ENCODE data around the gene YIPF2. TPM values are rescaled to one million over a fixed set of nuclear protein-coding genes. Genes with fewer than 3 reads are reported as not detected.

The YIPF2 gene
- total RNA-seq (10 to 100 TPM; 31.0 to 32.0 TPM), polyA plus RNA-seq (10 to 100 TPM; 12.0 to 18.2 (median 15.4) TPM), total RNA-seq (11.3 to 40.5 (median 29.5) reads per million in 6 experiments)

GRCh38 chr19:10928563-10929401 is at the start of gene YIPF2, which contains the start of gene TIMM29:
Gene YIPF2, minus strand, starts transcription at chr19:10928639. Its CDS starts 229 bp downstream, at chr19:10928410.
Gene TIMM29, plus strand, starts transcription at chr19:10928811. Its CDS starts 12 bp downstream, at chr19:10928823.
- H3K27me3 Mint-ChIP-seq = no peaks in the 10 kb centered on the region
- DNase-seq (peak; percentile 85 to 97 (median 92)), ATAC-seq (peak; percentile 88 to 92)
- H3K36me3 Mint-ChIP-seq = peaks cover 0 to 36% (median 2%) of the 10 kb centered on the region in 3 donors
- peak within 1 kb of the TSS; percentile 89 to 97 (median 92) for H3K4me3 Mint-ChIP-seq
- H3K4me1 Mint-ChIP-seq = peaks cover 16 to 40% (median 28%) of the 10 kb centered on the region in 4 donors
- no peaks in the 10 kb centered on the region for H3K9me3 Mint-ChIP-seq
- H3K27ac Mint-ChIP-seq = peak within 1 kb of the TSS; percentile 83 to 95 (median 92)
- POLR2A ChIA-PET = interaction anchor here (1.3 to 1.5 kb wide), 2 partner anchors 13 to 32 kb away, joined by 4 read pairs; partner anchors contain the start of gene SMARCA4

GRCh38 chr19:10977742-10978092 is 49.3 kb upstream of the YIPF2 start:
- H3K4me3 Mint-ChIP-seq = peak overlapping the region in 2 of 10 donors; percentile 41 to 62
- POLR2A ChIA-PET = no interaction called here
- no peaks in the 10 kb centered on the region for H3K9me3 Mint-ChIP-seq
- no peak for DNase-seq
- H3K27me3 Mint-ChIP-seq = no peaks in the 10 kb centered on the region
- H3K36me3 Mint-ChIP-seq = peaks cover 0 to 9% (median 0%) of the 10 kb centered on the region in 3 donors
- H3K4me1 Mint-ChIP-seq = peaks cover 21 to 59% (median 39%) of the 10 kb centered on the region in 4 donors
- no peak for ATAC-seq
- peak overlapping the region in 2 of 10 donors; percentile 9 to 76 for H3K27ac Mint-ChIP-seq

- H3K27ac Mint-ChIP-seq = peak overlapping the region in 4 of 10 donors; percentile 46 to 86 (median 68)
- H3K27me3 Mint-ChIP-seq = no peaks in the 10 kb centered on the region
- peaks cover 21 to 61% (median 41%) of the 10 kb centered on the region in 4 donors for H3K4me1 Mint-ChIP-seq
- peaks cover 0 to 7% (median 0%) of the 10 kb centered on the region in 3 donors for H3K36me3 Mint-ChIP-seq
- DNase-seq (no peak), ATAC-seq (no peak)
- H3K9me3 Mint-ChIP-seq = no peaks in the 10 kb centered on the region
- POLR2A ChIA-PET = interaction anchor here (0.6 kb wide), 1 partner anchor 717 kb away, joined by 5 read pairs; no protein-coding TSS in a partner anchor
- H3K4me3 Mint-ChIP-seq = peak overlapping the region in 2 of 10 donors; percentile 36 to 51
Observed at GRCh38 chr19:10976131-10976892, 47.9 kb upstream of the YIPF2 start.

- no peak for ATAC-seq
Observed at GRCh38 chr19:10975374-10976130, 47.1 kb upstream of the YIPF2 start.

GRCh38 chr19:10971107-10971726 is 42.8 kb upstream of the YIPF2 start:
- POLR2A ChIA-PET = no interaction called here
- DNase-seq = no peak
- Mint-ChIP-seq H3K4me3 (no peak overlapping the region), H3K36me3 (peaks cover 0 to 7% (median 0%) of the 10 kb centered on the region in 3 donors), H3K27me3 (no peaks in the 10 kb centered on the region), H3K9me3 (no peaks in the 10 kb centered on the region), H3K4me1 (peaks cover 27 to 67% (median 57%) of the 10 kb centered on the region in 4 donors), H3K27ac (peak overlapping the region in 1 of 10 donors; percentile 49)
- no peak for ATAC-seq

More at GRCh38 chr19:10975374-10976130, 47.1 kb upstream of the YIPF2 start:
- H3K27me3 Mint-ChIP-seq = no peaks in the 10 kb centered on the region
- H3K9me3 Mint-ChIP-seq = no peaks in the 10 kb centered on the region
- peaks cover 0 to 7% (median 0%) of the 10 kb centered on the region in 3 donors for H3K36me3 Mint-ChIP-seq
- no peak for DNase-seq
- peak overlapping the region in 4 of 10 donors; percentile 46 to 86 (median 76) for H3K27ac Mint-ChIP-seq
- no peak overlapping the region for H3K4me3 Mint-ChIP-seq
- POLR2A ChIA-PET = interaction anchor here (0.7 kb wide), 1 partner anchor 190 kb away, joined by 3 read pairs; no protein-coding TSS in a partner anchor
- H3K4me1 Mint-ChIP-seq = peaks cover 23 to 62% (median 48%) of the 10 kb centered on the region in 4 donors

GRCh38 chr19:10968527-10969135 is 40.2 kb upstream of the YIPF2 start:
- Mint-ChIP-seq H3K9me3 (no peaks in the 10 kb centered on the region), H3K4me1 (peaks cover 20 to 69% (median 58%) of the 10 kb centered on the region in 4 donors), H3K27me3 (no peaks in the 10 kb centered on the region), H3K4me3 (peak overlapping the region in 3 of 10 donors; percentile 14 to 48 (median 22)), H3K36me3 (peaks cover 0 to 7% (median 0%) of the 10 kb centered on the region in 3 donors), H3K27ac (peak overlapping the region in 8 of 10 donors; percentile 13 to 62 (median 42))
- DNase-seq (no peak), ATAC-seq (peak in 1 of 2 donors; percentile 49)
- POLR2A ChIA-PET = interaction anchor here (0.6 kb wide), 1 partner anchor 172 kb away, joined by 6 read pairs; no protein-coding TSS in a partner anchor

GRCh38 chr19:10966809-10967208 is 38.4 kb upstream of the YIPF2 start:
- Mint-ChIP-seq H3K36me3 (peaks cover 0 to 2% (median 0%) of the 10 kb centered on the region in 3 donors), H3K27me3 (no peaks in the 10 kb centered on the region), H3K27ac (peak overlapping the region in 1 of 10 donors; percentile 78), H3K4me3 (peak overlapping the region in 1 of 10 donors; percentile 65), H3K9me3 (no peaks in the 10 kb centered on the region), H3K4me1 (peaks cover 27 to 80% (median 71%) of the 10 kb centered on the region in 4 donors)
- POLR2A ChIA-PET = no interaction called here
- ATAC-seq (no peak), DNase-seq (no peak)

GRCh38 chr19:10965398-10965797 is 37.0 kb upstream of the YIPF2 start:
- peak overlapping the region in 6 of 10 donors; percentile 29 to 76 (median 60) for H3K27ac Mint-ChIP-seq
- no peak for DNase-seq
- POLR2A ChIA-PET = interaction anchor here (0.5 to 0.9 kb wide), 2 partner anchors 84 to 315 kb away, joined by 4 to 6 read pairs; no protein-coding TSS in a partner anchor
- H3K36me3 Mint-ChIP-seq = peaks cover 0 to 2% (median 0%) of the 10 kb centered on the region in 3 donors
- H3K27me3 Mint-ChIP-seq = no peaks in the 10 kb centered on the region
- ATAC-seq = no peak
- H3K4me1 Mint-ChIP-seq = peaks cover 23 to 74% (median 65%) of the 10 kb centered on the region in 4 donors
- H3K9me3 Mint-ChIP-seq = no peaks in the 10 kb centered on the region
- peak overlapping the region in 1 of 10 donors; percentile 8 for H3K4me3 Mint-ChIP-seq

- POLR2A ChIA-PET = interaction anchor here (0.9 kb wide), 1 partner anchor 85 kb away, joined by 4 read pairs; no protein-coding TSS in a partner anchor
Observed at GRCh38 chr19:10964903-10965302, 36.5 kb upstream of the YIPF2 start.

GRCh38 chr19:10963865-10964264 is 35.4 kb upstream of the YIPF2 start:
- H3K4me1 Mint-ChIP-seq = peaks cover 19 to 71% (median 55%) of the 10 kb centered on the region in 4 donors
- H3K27me3 Mint-ChIP-seq = no peaks in the 10 kb centered on the region
- H3K4me3 Mint-ChIP-seq = peak overlapping the region; percentile 19 to 92 (median 82)
- H3K27ac Mint-ChIP-seq = peak overlapping the region; percentile 82 to 96 (median 93)
- DNase-seq = no peak
- H3K9me3 Mint-ChIP-seq = no peaks in the 10 kb centered on the region
- POLR2A ChIA-PET = interaction anchor here (0.6 to 0.7 kb wide), 3 partner anchors 22 to 678 kb away, joined by 3 to 4 read pairs (median 3); no protein-coding TSS in a partner anchor
- no peaks in the 10 kb centered on the region for H3K36me3 Mint-ChIP-seq
- no peak for ATAC-seq

More at GRCh38 chr19:10964903-10965302, 36.5 kb upstream of the YIPF2 start:
- DNase-seq (no peak), ATAC-seq (no peak)
- Mint-ChIP-seq H3K4me1 (peaks cover 23 to 72% (median 60%) of the 10 kb centered on the region in 4 donors), H3K27me3 (no peaks in the 10 kb centered on the region), H3K9me3 (no peaks in the 10 kb centered on the region), H3K4me3 (peak overlapping the region in 1 of 10 donors; percentile 14), H3K27ac (peak overlapping the region in 6 of 10 donors; percentile 72 to 96 (median 84)), H3K36me3 (peaks cover 0 to 2% (median 0%) of the 10 kb centered on the region in 3 donors)

Data from naive thymus-derived CD8-positive, alpha-beta T cell (primary cell).